ENCODE results near the gene TMEM81.

The TMEM81 gene

DNA sequence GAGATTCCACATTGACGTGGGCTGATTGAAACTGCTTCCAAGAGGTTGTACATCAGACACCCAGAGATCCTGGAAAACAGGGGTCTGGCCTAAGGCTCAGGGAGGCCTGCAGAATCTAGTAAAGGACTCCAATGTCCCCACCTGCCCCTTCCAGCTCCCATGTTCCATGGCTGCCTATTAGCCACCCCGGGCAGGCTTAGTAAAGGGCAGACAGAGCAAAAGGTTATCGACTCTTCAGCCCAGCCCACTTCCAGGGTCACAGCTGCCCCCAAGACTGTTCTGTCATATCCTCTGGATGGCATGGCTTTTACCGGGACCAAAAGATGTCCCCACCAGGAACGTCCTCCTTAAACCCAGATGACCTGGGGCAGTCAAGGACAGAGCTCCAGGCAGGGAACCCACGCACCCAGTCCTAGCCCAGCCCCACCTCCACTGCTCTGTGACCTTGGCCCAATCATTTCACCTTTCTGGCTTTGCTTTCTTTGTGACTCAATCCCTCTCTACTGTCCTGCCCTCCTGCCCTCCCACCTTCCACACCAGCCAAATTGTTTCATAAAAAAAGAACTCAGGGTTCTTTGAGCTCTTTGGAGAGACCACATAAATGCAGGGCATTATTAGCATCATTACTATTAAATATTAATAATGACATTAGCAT, 46.0 kb downstream of the TMEM81 start:
- no peak for DNase-seq (ENCODE audit: low spot score)
- TF ChIP-seq, protein P1, sequence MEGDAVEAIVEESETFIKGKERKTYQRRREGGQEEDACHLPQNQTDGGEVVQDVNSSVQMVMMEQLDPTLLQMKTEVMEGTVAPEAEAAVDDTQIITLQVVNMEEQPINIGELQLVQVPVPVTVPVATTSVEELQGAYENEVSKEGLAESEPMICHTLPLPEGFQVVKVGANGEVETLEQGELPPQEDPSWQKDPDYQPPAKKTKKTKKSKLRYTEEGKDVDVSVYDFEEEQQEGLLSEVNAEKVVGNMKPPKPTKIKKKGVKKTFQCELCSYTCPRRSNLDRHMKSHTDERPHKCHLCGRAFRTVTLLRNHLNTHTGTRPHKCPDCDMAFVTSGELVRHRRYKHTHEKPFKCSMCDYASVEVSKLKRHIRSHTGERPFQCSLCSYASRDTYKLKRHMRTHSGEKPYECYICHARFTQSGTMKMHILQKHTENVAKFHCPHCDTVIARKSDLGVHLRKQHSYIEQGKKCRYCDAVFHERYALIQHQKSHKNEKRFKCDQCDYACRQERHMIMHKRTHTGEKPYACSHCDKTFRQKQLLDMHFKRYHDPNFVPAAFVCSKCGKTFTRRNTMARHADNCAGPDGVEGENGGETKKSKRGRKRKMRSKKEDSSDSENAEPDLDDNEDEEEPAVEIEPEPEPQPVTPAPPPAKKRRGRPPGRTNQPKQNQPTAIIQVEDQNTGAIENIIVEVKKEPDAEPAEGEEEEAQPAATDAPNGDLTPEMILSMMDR (IDR thresholded peaks at IDR 0.05; ENCODE audit: extremely low read depth, missing control alignments) = no peak

DNA sequence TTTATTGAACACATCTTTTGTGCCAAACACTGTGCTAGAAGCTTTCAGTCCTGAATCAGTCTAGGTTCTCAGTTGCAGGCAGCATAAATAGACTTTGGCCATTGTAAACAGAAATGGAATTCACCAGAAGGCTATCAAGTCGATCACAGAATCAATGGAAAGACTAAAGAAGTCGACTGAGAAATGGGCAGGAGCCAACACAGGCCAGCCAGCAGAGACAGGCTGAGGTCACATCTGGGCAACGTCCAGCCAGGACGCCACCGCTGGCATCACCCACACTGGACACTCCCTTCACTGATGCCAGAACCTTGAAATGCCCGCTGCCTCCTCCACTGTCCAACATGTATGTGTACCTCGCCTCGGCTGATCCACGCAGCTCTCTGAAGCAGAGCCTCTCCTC, 46.7 kb downstream of the TMEM81 start:
- no peak for DNase-seq (ENCODE audit: low spot score)
- TF ChIP-seq, protein P1 (IDR thresholded peaks at IDR 0.05; ENCODE audit: extremely low read depth, missing control alignments) = no peak
